ENCODE results near the gene ZAR1L.

Gene ZAR1L

DNA sequence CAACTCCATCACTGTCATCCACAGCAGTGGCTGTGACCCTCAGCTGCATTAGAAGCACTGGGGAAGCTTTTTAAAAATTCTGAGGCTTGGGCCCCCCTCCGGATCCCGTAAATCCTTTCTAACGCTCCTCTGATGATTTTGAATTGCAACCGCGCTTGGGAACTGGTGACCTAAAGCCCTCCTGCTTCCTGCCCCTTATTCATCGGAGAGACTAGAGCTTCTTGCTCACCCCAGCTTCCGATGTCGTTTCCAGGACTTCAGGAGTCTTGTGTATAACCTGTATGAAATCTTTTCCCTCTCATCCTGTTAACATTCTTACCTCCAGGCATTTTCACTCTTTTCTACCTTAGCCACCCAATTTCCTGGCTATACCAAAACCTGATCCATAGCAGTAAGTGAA, 14.8 kb downstream of the ZAR1L start:
- no peak for DNase-seq

DNA sequence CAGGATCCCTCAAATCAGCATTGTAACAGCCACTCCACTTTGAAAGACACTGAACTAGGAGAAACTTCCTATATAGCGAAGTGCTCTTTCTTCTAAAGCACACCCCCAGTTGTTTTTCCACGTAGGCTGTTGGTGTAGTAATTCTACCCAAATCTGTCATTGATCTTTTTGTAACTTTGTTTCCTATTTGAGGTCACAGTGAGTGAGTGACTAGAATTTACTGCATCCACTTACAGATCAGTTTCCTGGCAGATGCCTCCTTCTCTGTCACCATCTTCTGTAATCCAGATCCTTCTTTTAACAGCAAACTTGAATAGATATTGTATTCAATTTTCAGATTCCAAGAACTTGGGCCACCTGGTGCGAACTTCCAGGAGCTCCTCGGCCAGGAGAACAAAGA, 15.3 kb downstream of the ZAR1L start:
- no peak for DNase-seq

- DNase-seq = no peak
Measured at GRCh38 chr13:32298695-32299094, 16.5 kb downstream of the ZAR1L start.

- no peak for DNase-seq
Measured at GRCh38 chr13:32297206-32297605, 18.0 kb downstream of the ZAR1L start.

GRCh38 chr13:32285633-32285965, 29.6 kb downstream of the ZAR1L start:
- no peak for DNase-seq

DNA sequence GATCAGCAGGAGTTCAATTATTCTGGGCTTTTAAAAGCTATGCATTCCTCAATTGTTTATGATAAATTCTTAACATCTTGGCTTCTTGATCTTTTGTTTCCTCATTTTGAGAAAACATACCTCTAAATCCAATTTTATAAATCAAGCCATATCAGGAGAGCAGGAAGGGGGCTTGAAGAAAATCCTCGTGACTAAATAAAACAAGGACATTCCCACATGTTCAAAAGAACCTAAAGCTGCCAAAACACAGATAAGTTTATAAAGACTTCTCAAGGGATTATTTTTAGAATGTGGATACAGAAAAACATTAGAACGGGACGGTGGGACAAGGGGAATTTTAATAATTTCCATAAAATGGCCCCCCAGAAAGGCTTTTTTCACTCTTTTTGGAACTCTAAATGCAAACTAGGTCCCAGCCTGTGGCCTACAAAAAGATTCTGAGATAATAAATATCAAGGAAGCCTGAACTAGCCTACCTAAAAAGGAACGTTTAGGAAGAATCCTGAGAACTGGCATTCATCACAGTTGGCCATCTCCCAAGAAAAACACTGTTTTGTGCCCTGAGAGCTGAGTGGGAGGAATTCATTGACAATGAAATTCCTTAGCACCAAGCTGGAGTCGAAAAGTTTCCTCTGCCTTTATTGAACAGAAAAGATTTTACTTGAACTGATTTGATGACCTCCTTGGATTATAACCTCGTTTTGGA, 30.1 kb downstream of the ZAR1L start:
- no peak for DNase-seq

- DNase-seq = no peak
Measured at GRCh38 chr13:32282096-32282711, 33.0 kb downstream of the ZAR1L start.

GRCh38 chr13:32281096-32281495, 34.1 kb downstream of the ZAR1L start:
- no peak for DNase-seq

- DNase-seq = no peak
Measured at GRCh38 chr13:32278426-32278825, 36.7 kb downstream of the ZAR1L start.

GRCh38 chr13:32277839-32278238, 37.3 kb downstream of the ZAR1L start:
- no peak for DNase-seq

- no peak for DNase-seq
Measured at GRCh38 chr13:32272021-32272683, 43.0 kb downstream of the ZAR1L start.

GRCh38 chr13:32267836-32268439, 47.2 kb downstream of the ZAR1L start:
- peak in 2 of 3 experiments; percentile 8 to 42 for DNase-seq

DNA sequence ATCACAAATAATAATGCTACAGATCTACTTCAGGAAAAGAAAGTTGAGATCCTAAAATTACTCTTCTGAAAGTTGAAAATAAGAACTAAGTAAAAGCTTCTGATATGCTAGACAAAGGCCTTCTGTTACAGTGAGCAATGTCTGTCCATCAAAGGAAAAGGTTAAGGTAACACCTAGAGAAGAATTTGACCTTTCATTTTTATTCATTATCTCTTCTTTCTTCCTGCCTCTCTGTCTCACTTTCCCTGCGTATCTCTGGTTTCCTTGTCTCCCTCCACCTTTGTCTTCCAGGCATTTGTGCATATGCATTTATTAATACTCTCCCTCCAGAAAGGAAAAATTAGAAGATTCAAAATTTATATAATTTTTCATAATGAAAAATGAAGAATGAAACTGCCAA, 49.0 kb downstream of the ZAR1L start:
- DNase-seq = no peak

GRCh38 chr13:32265726-32266125, 49.4 kb downstream of the ZAR1L start:
- no peak for DNase-seq

DNA sequence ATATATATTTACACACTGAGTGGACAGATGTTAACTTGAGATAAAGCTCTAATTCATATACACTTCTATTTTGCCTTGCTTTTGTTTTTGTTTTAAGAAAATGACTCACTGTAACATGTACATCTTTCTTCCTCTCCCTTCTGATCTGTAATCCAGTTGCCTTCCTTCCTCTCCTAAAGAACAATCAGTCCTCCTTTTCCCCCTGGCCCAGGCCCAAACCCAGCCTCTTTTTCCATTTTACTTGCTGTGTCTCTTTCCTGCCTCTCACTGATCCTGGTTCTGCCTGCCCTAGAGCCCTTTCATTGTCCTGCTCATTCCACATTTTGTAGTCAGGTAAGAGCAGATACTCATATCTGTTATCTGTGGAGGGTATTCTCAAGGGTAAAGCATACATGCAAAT, 50.8 kb downstream of the ZAR1L start:
- DNase-seq = no peak

- no peak for DNase-seq
Measured at GRCh38 chr13:32262619-32263018, 52.5 kb downstream of the ZAR1L start.

DNA sequence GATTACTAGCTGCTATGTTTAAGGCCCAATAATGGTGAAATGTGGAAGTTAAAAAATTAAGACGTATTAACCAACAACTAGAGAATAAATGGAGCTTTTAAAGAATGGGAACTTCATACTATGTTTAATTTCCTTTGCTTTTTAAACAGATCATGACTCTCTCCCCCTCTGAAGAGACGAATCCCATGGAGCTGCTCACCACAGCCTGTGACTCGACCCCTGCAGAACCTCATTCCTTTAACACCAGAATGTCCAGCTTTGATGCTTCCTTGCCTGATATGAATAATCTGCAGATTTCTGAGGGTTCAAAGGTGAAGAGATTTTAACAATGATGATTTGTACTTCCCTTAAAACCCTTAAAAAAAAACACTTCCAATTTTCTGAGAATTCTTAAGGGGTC, 53.0 kb downstream of the ZAR1L start:
- DNase-seq = no peak

GRCh38 chr13:32261567-32261966, 53.6 kb downstream of the ZAR1L start:
- no peak for DNase-seq

GRCh38 chr13:32259116-32259515, 56.0 kb downstream of the ZAR1L start:
- DNase-seq = no peak

- DNase-seq = peak in 1 of 3 experiments; percentile 12
Measured at GRCh38 chr13:32257649-32258048, 57.5 kb downstream of the ZAR1L start.

DNA sequence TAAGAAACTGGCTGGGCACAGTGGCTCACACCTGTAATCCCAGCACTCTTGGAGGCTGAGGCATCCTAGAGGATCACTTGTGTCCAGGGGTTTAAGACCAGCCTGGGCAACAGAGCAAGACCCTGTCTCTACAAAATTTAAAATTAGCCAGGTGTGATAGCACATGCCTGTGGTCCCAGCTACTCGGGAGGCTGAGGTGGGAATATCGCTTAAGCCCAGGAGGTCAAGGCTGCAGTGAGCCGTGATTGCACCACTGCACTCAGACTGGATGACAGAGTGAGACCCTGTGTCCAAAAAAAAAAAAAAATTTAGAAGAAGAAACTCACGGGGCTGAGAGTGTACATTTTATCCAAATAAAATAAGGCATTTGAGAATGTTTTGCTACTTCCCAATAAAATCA, 58.9 kb downstream of the ZAR1L start:
- no peak for DNase-seq

DNA sequence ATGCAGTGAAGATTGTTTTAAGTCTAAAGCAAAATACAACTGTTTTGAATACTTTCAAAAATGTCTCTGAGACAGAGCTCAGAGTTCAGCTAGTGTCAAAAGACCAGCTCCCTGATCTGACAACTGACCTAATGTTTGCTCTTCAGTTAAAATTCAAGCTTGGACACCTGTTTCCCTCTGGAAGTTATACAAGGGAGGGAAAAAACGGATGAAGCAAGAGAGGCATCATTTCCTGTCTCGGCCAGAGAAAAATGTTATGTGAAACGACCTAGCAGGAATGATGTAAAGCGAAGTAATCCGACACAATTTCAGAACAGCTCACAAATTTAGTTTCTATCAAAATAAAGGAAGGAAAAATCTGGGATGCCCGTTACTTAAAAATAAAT, 59.4 kb downstream of the ZAR1L start:
- peak in 1 of 3 experiments; percentile 31 for DNase-seq

GRCh38 chr13:32254916-32255723, 60.0 kb downstream of the ZAR1L start:
- peak in 1 of 3 experiments; percentile 27 for DNase-seq
